Epithelial cell of proximal tubule (primary cell): Measurements from ENCODE around the gene ACP6. TPM values are rescaled to one million over a fixed set of nuclear protein-coding genes. Genes with fewer than 3 reads are reported as not detected.

Experiments
- DNase-seq: peaks from one replicate; pipeline ENCODE4 v3.0.0-alpha.2; 2011; ENCODE audit warnings: low read depth
- H3K4me3 ChIP-seq: 2 replicates; pipeline ENCODE4 v1.5.1; 2011; ENCODE audit warnings: low read depth, mild to moderate bottlenecking, low read length
- CTCF ChIP-seq: conservative IDR thresholded peaks from 2 replicates; pipeline ENCODE4 v1.5.1; 2012; ENCODE audit warnings: low read depth, mild to moderate bottlenecking, low read length
- total RNA-seq: library from RNA; depleted of rRNA; stranded (reverse); fragments of >200 nt; gene quantifications from 2 replicates; pipeline ENCODE4 v1.2.3, GENCODE V29; 2015

ACP6 gene
- total RNA-seq, 1 donor from 2014 or later, result 11.9 TPM

- no peak overlapping the region for H3K4me3 ChIP-seq
- no peak for DNase-seq
- TF ChIP-seq CTCF, result no peak
Observed at GRCh38 chr1:147648933-147649332, 21.4 kb downstream of the ACP6 start.

GRCh38 chr1:147647796-147648633 lies 22.3 kb downstream of the ACP6 start:
- no peak for TF ChIP-seq CTCF
- H3K4me3 ChIP-seq, result no peak overlapping the region
- no peak for DNase-seq

GRCh38 chr1:147643974-147644373 lies 26.4 kb downstream of the ACP6 start:
- TF ChIP-seq CTCF, result no peak
- no peak for DNase-seq
- H3K4me3 ChIP-seq, result no peak overlapping the region

- DNase-seq, result no peak
- H3K4me3 ChIP-seq, result no peak overlapping the region
- peak; percentile 94 for TF ChIP-seq CTCF
Observed at GRCh38 chr1:147641695-147642592, 28.4 kb downstream of the ACP6 start.

- H3K4me3 ChIP-seq, result no peak overlapping the region
- TF ChIP-seq CTCF, result no peak
- DNase-seq, result no peak
Observed at GRCh38 chr1:147641291-147641690, 29.0 kb downstream of the ACP6 start.

- TF ChIP-seq CTCF, result peak; percentile 88
Observed at GRCh38 chr1:147640553-147641165, 29.7 kb downstream of the ACP6 start.

More at GRCh38 chr1:147640553-147641165, 29.7 kb downstream of the ACP6 start:
- peak; percentile 36 for DNase-seq
- H3K4me3 ChIP-seq, result no peak overlapping the region
